Gastroesophageal sphincter (tissue), 3 donors: ENCODE measurements around the gene GPD1.

Source experiments
- CTCF ChIP-seq, 4 experiments: fragments of 200-600 bp in 2 of 4; fragments of 450-650 bp in 2 of 4; sonication (generic) in 1 of 4; IDR thresholded peaks; one replicate each; pipeline ENCODE4 v1.5.1; 2017 to 2019; ENCODE audit warnings: antibody characterized with exemption in 4 of 4, mild to moderate bottlenecking in 2 of 4, moderate library complexity in 2 of 4
- POLR2A ChIP-seq, 2 donors: fragments of 450-650 bp; IDR thresholded peaks; one replicate each; pipeline ENCODE4 v1.6.1; 2017; ENCODE audit warnings: antibody characterized with exemption in 2 of 2, mild to moderate bottlenecking in 2 of 2, moderate library complexity in 1 of 2
- POLR2AphosphoS5 ChIP-seq: sonication (generic); formaldehyde crosslinking; IDR thresholded peaks from one replicate; pipeline ENCODE4 v1.6.1; 2017; ENCODE audit warnings: antibody characterized with exemption

- TF ChIP-seq POLR2A (IDR thresholded peaks at IDR 0.05): no peak
- no peak for TF ChIP-seq POLR2AphosphoS5
- no peak for TF ChIP-seq CTCF (IDR thresholded peaks at IDR 0.05)
These were observed 5.5 kb downstream of the GPD1 start for GRCh38 chr12:50109319-50109718.
